Stimulated activated CD8-positive, alpha-beta memory T cell treated with anti-CD3 and anti-CD28 coated beads, Interleukin-4, amount 100 ng/mL, for 48 hours (primary cell): ENCODE results near the gene OR6B1.
"Not testable (repeated sequence)": the region's sequence is repeated elsewhere in the genome, so short reads cannot be mapped to it uniquely, and the experiment has no call there.

Source experiments
- DNase-seq: peaks from one replicate; pipeline ENCODE4 v3.0.0-alpha.2; 2020

OR6B1 gene

DNA sequence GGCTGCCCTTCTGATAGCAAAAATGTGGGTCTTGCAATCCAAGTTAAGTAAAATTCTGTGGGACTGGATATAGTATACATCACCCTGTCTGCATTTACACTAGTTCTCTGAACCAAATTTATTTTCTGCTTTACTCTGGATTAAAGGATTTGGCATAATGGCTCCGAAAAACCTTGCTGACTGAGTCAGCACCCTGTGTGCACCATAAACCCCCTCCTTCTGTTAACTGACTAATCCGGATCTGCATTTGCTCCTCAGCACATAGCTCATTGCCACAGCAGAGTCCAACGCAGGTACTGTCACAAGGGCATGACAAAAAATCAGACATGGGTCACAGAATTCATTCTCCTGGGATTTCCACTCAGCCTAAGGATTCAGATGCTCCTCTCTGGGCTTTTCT, 50.0 kb downstream of the OR6B1 start:
- DNase-seq, result no peak

DNA sequence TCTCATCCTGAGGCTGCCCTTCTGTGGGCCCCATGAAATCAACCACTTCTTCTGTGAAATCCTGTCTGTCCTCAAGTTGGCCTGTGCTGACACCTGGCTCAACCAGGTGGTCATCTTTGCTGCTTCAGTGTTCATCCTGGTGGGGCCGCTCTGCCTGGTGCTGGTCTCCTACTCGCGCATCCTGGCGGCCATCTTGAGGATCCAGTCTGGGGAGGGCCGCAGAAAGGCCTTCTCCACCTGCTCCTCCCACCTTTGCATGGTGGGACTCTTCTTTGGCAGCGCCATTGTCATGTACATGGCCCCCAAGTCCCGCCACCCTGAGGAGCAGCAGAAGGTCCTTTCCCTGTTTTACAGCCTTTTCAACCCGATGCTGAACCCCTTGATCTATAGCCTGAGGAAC, 50.8 kb downstream of the OR6B1 start:
- not testable (repeated sequence) for DNase-seq

DNA sequence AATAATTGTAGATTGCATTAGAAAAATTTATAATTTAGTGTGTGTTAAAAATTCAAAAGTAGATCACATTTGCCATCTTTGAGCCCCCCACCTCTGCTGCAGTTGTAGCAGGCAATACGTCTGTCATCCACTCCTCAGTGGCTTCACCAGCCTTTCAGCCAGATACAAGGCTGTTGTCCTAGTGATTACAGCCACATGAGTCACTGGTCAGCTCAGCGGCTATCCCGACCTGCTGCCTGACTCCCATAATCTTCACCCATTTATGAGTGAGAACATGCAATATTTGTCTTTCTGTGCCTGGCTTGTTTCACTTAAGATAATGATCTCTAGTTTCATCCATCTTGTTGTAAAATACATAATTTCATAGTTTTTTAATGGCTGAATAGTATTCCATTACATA, 57.8 kb downstream of the OR6B1 start:
- DNase-seq, result no peak
